H1 (cell line): ENCODE measurements around the gene WNT5A. TPM values are rescaled to one million over a fixed set of nuclear protein-coding genes. Genes with fewer than 3 reads are reported as not detected.

ENCODE experiments used
- CTCF ChIA-PET: fragments of 300-600 bp; sonication (Branson Sonifier 250); formaldehyde crosslinking; loops from one replicate; lab custom pipeline; 2021; ENCODE audit not compliant: partially characterized antibody; lab: Charles Lee
- POLR2A ChIA-PET: fragments of 300-600 bp; sonication (Branson Sonifier 250); formaldehyde crosslinking; loops from one replicate; lab custom pipeline; 2021; ENCODE audit warnings: inconsistent platforms; ENCODE audit not compliant: partially characterized antibody; lab: Charles Lee
- DNase-seq, 2 experiments: peaks; one replicate each; pipeline versions ENCODE4 v3.0.0 to v3.0.0-alpha.2; 2010 to 2022; ENCODE audit warnings: low spot score in 2 of 2, low read depth in 1 of 2, mixed read lengths in 1 of 2
- FAIRE-seq: peaks from 2 replicates; lab custom pipeline; 2011; peaks lifted over from hg19 to GRCh38; lab: Jason Lieb, UNC
- H2AFZ ChIP-seq: 2 replicates; pipeline ENCODE4 v1.8.1; 2012; ENCODE audit warnings: low read length, inconsistent platforms
- H2AK5ac ChIP-seq: 2 replicates; pipeline ENCODE4 v1.6.1; 2013; ENCODE audit warnings: low read depth, low read length
- H2BK120ac ChIP-seq: replicated peaks from 2 replicates; pipeline ENCODE3; 2013; ENCODE audit warnings: low read depth, low read length, inconsistent platforms
- H2BK12ac ChIP-seq: 2 replicates; pipeline ENCODE4 v1.6.1; 2013; ENCODE audit warnings: low read depth, low read length
- H2BK15ac ChIP-seq: 2 replicates; pipeline ENCODE4 v1.6.1; 2013; ENCODE audit warnings: low read length
- H2BK20ac ChIP-seq: 2 replicates; pipeline ENCODE4 v1.6.1; 2013; ENCODE audit warnings: low read length
- H2BK5ac ChIP-seq: 2 replicates; pipeline ENCODE4 v1.6.1; 2013; ENCODE audit warnings: low read depth, low read length
- H3K14ac ChIP-seq: 2 replicates; pipeline ENCODE4 v1.6.1; 2013; ENCODE audit warnings: inconsistent platforms; ENCODE audit not compliant: insufficient read length
- H3K18ac ChIP-seq: 2 replicates; pipeline ENCODE4 v1.6.1; 2013; ENCODE audit warnings: low read length; ENCODE audit errors: extremely low read depth
- H3K23ac ChIP-seq: 2 replicates; pipeline ENCODE4 v1.6.1; 2013; ENCODE audit warnings: inconsistent platforms; ENCODE audit not compliant: insufficient read length
- H3K23me2 ChIP-seq: 2 replicates; pipeline ENCODE4 v1.6.1; 2013; ENCODE audit warnings: low read depth, low read length
- H3K27ac ChIP-seq: 2 replicates; pipeline ENCODE4 v1.6.1; 2011; ENCODE audit warnings: low read depth, low read length, inconsistent platforms
- H3K27me3 ChIP-seq, 4 experiments: replicated peaks in 1 of 4; 1 replicate in 1 of 4; 2 replicates in 3 of 4; pipeline versions ENCODE4 v1.6.1 to v1.8.1; 2011 to 2013; ENCODE audit warnings: low read length in 3 of 4, mild to moderate bottlenecking in 3 of 4, inconsistent platforms in 2 of 4, mixed read lengths in 2 of 4, moderate library complexity in 1 of 4; ENCODE audit not compliant: control insufficient read depth in 3 of 4, insufficient read depth in 3 of 4; ENCODE audit errors: extremely low read depth in 1 of 4
- H3K36me3 ChIP-seq, 4 experiments: 2 replicates each; pipeline versions ENCODE4 v1.6.1 to v1.8.1; 2011 to 2013; ENCODE audit warnings: mild to moderate bottlenecking in 4 of 4, low read length in 3 of 4, moderate library complexity in 2 of 4, control low read depth in 1 of 4, inconsistent platforms in 1 of 4; ENCODE audit not compliant: insufficient read depth in 4 of 4, control insufficient read depth in 2 of 4
- H3K4ac ChIP-seq: replicated peaks from 2 replicates; pipeline ENCODE3; 2013; ENCODE audit warnings: low read length, low read depth, mixed read lengths, inconsistent platforms; ENCODE audit not compliant: insufficient read length
- H3K4me1 ChIP-seq, 4 experiments: replicated peaks in 1 of 4; 1 replicate in 1 of 4; 2 replicates in 3 of 4; pipeline versions ENCODE4 v1.6.1 to v1.8.1; 2011 to 2013; ENCODE audit warnings: low read length in 3 of 4, inconsistent platforms in 2 of 4, mixed read lengths in 1 of 4; ENCODE audit not compliant: insufficient read depth in 4 of 4, control insufficient read depth in 3 of 4
- H3K4me2 ChIP-seq, 2 experiments: 2 replicates each; pipeline versions ENCODE4 v1.6.1 to v1.8.1; 2011 to 2013; ENCODE audit warnings: low read depth in 2 of 2, low read length in 2 of 2, control low read depth in 1 of 2, inconsistent platforms in 1 of 2, mild to moderate bottlenecking in 1 of 2; ENCODE audit not compliant: insufficient read depth in 1 of 2
- H3K4me3 ChIP-seq, 4 experiments: fragments of 200-600, 300-600 bp in 1 of 4; sonication (generic), shearing (Covaris generic), sonication (Bioruptor Twin) in 1 of 4; 2 replicates each; pipeline versions ENCODE4 v1.5.1 to v1.8.1; 2011 to 2016; ENCODE audit warnings: low read length in 4 of 4, low read depth in 3 of 4, control low read depth in 2 of 4, inconsistent platforms in 2 of 4, mild to moderate bottlenecking in 2 of 4, mixed read lengths in 1 of 4, moderate library complexity in 1 of 4; ENCODE audit not compliant: insufficient read depth in 2 of 4; ENCODE audit errors: extremely low read depth in 1 of 4
- H3K56ac ChIP-seq: replicated peaks from 2 replicates; pipeline ENCODE3; 2013; ENCODE audit warnings: low read depth, mild to moderate bottlenecking, mixed read lengths, low read length, inconsistent platforms; ENCODE audit not compliant: insufficient read length
- H3K79me1 ChIP-seq: 2 replicates; pipeline ENCODE4 v1.6.1; 2013; ENCODE audit warnings: low read depth, low read length, control low read depth
- H3K79me2 ChIP-seq, 2 experiments: 2 replicates each; pipeline versions ENCODE4 v1.6.1 to v1.8.1; 2012 to 2013; ENCODE audit warnings: low read length in 2 of 2, mild to moderate bottlenecking in 2 of 2, inconsistent platforms in 1 of 2; ENCODE audit not compliant: insufficient read depth in 2 of 2, control insufficient read depth in 1 of 2
- H3K9ac ChIP-seq, 4 experiments: replicated peaks in 1 of 4; 1 replicate in 1 of 4; 2 replicates in 3 of 4; pipeline versions ENCODE4 v1.6.1 to v1.8.1; 2011 to 2013; ENCODE audit warnings: low read depth in 3 of 4, low read length in 3 of 4, control low read depth in 2 of 4, mild to moderate bottlenecking in 2 of 4, moderate library complexity in 2 of 4, inconsistent platforms in 1 of 4; ENCODE audit errors: extremely low read depth in 1 of 4
- H3K9me3 ChIP-seq, 2 experiments: 2 replicates each; pipeline versions ENCODE4 v1.6.1 to v1.8.1; 2012 to 2013; ENCODE audit warnings: mild to moderate bottlenecking in 2 of 2, moderate library complexity in 2 of 2, control low read depth in 1 of 2, inconsistent platforms in 1 of 2, low read depth in 1 of 2, low read length in 1 of 2, mixed read lengths in 1 of 2; ENCODE audit not compliant: insufficient read depth in 2 of 2
- H4K20me1 ChIP-seq, 2 experiments: replicated peaks in 1 of 2; 2 replicates each; pipeline versions ENCODE3 to v1.8.1; 2011 to 2013; ENCODE audit warnings: inconsistent platforms in 2 of 2, low read length in 2 of 2, mild to moderate bottlenecking in 1 of 2; ENCODE audit not compliant: insufficient read depth in 2 of 2, control insufficient read depth in 1 of 2
- H4K5ac ChIP-seq: 2 replicates; pipeline ENCODE4 v1.6.1; 2013; ENCODE audit warnings: low read length, low read depth, mixed read lengths, inconsistent platforms; ENCODE audit not compliant: insufficient read length
- H4K8ac ChIP-seq: 2 replicates; pipeline ENCODE4 v1.8.0; 2013; ENCODE audit warnings: mild to moderate bottlenecking, moderate library complexity, low read length, inconsistent platforms; ENCODE audit not compliant: insufficient read depth; ENCODE audit errors: extremely low read depth
- H4K91ac ChIP-seq: replicated peaks from 2 replicates; pipeline ENCODE3; 2013; ENCODE audit warnings: low read length, mixed read lengths, inconsistent platforms; ENCODE audit not compliant: insufficient read length
- ASH2L ChIP-seq: fragments of 200-600, 300-600 bp; sonication (generic); IDR thresholded peaks from one replicate; pipeline ENCODE4 v1.7.1; 2017; ENCODE audit warnings: low read length
- CHD2 ChIP-seq: IDR thresholded peaks from 2 replicates; pipeline ENCODE4 v1.6.1; 2012; ENCODE audit warnings: low read length, improper control_type of control experiment
- EP300 ChIP-seq, 2 experiments: IDR thresholded peaks; 1 replicate in 1 of 2; 2 replicates in 1 of 2; pipeline ENCODE4 v1.6.1; 2011 to 2012; ENCODE audit warnings: low read depth in 2 of 2, low read length in 2 of 2, mild to moderate bottlenecking in 2 of 2, borderline replicate concordance in 1 of 2, inconsistent platforms in 1 of 2, moderate library complexity in 1 of 2
- RAD21 ChIP-seq, 2 experiments: IDR thresholded peaks in 1 of 2; conservative IDR thresholded peaks in 1 of 2; 2 replicates each; pipeline ENCODE4 v1.6.1; 2011; ENCODE audit warnings: low read depth in 2 of 2, low read length in 2 of 2, improper control_type of control experiment in 1 of 2, inconsistent platforms in 1 of 2, mild to moderate bottlenecking in 1 of 2, moderate library complexity in 1 of 2
- RFX5 ChIP-seq: IDR thresholded peaks from 2 replicates; pipeline ENCODE4 v1.6.1; 2011; ENCODE audit warnings: low read depth, low read length, improper control_type of control experiment, borderline replicate concordance
- SIX5 ChIP-seq: IDR thresholded peaks from 2 replicates; pipeline ENCODE4 v1.6.1; 2011; ENCODE audit warnings: mild to moderate bottlenecking, low read depth, low read length
- SUZ12 ChIP-seq: fragments of 200-600 bp; sonication (generic); IDR thresholded peaks from 2 replicates; pipeline ENCODE4 v1.6.1; 2012; ENCODE audit warnings: mild to moderate bottlenecking, inconsistent platforms, low read length, moderate library complexity, mixed read lengths
- TCF12 ChIP-seq: IDR thresholded peaks from 2 replicates; pipeline ENCODE4 v1.6.1; 2011; ENCODE audit warnings: low read depth, mild to moderate bottlenecking, low read length
- polyA plus RNA-seq, 7 experiments: library from polyadenylated mRNA; depleted of rRNA in 3 of 7; stranded (reverse) in 5 of 7; unstranded in 2 of 7; fragments of >200 nt in 5 of 7; fragments of 200-250 nt in 2 of 7; gene quantifications; 1 replicate in 5 of 7; 2 replicates in 1 of 7; 4 replicates in 1 of 7; pipeline versions ENCODE4 v1.2.1 to v1.2.3, GENCODE V29; 2011 to 2013; ENCODE audit warnings: missing spikeins in 2 of 7, mixed read lengths in 2 of 7
- total RNA-seq: library from RNA; stranded (reverse); fragmentation: NEBNext Ultra II Directional; extraction: Animal tissue kit (Norgen Biotek cat#: 25700); gene quantifications from 2 replicates; pipeline ENCODE4 v1.2.1, GENCODE V29; 2021

The WNT5A gene
- total and polyA plus RNA-seq, 2 of the 8 experiments (the other 6 are each of a cell fraction or from before 2014, with no cell fraction given), result 3.9 to 5.6 TPM

- Histone ChIP-seq H4K8ac (no peak overlapping the region), H3K79me2 (no peaks in the 10 kb centered on the region), H3K9ac (no peak overlapping the region), H3K18ac (no peak overlapping the region), H4K91ac (no peak overlapping the region), H2AK5ac (no peak overlapping the region), H3K4me2 (no peak overlapping the region), H2BK12ac (no peak overlapping the region), H4K5ac (no peak overlapping the region), H3K14ac (no peak overlapping the region), H4K20me1 (no peaks in the 10 kb centered on the region), H3K27ac (no peak overlapping the region), H3K4ac (no peak overlapping the region), H2BK5ac (no peak overlapping the region), H3K4me3 (no peak overlapping the region), H2BK20ac (no peak overlapping the region), H2BK15ac (no peak overlapping the region), H2AFZ (no peak overlapping the region), H3K56ac (no peak overlapping the region), H3K9me3 (no peaks in the 10 kb centered on the region), H3K36me3 (no peaks in the 10 kb centered on the region), H3K23me2 (no peaks in the 10 kb centered on the region), H3K27me3 (peaks cover 0 to 3% (median 1%) of the 10 kb centered on the region in 4 experiments; a peak in 2 of 7 replicates), H3K79me1 (no peaks in the 10 kb centered on the region), H3K4me1 (peaks cover 0 to 3% (median 0%) of the 10 kb centered on the region in 4 experiments; a peak in 1 of 7 replicates), H2BK120ac (no peak overlapping the region), H3K23ac (no peak overlapping the region)
- POLR2A ChIA-PET, result no interaction called here
- FAIRE-seq (no peak), DNase-seq (no peak)
- CTCF ChIA-PET, result interaction anchor here (1.4 kb wide), 1 partner anchor 130 kb away, joined by 3 read pairs; no protein-coding TSS in a partner anchor
- TF ChIP-seq EP300 (IDR thresholded peaks at IDR 0.05; ENCODE audit: borderline replicate concordance in 1 of 2, low read depth in 2 of 2, low read length in 2 of 2) (no peak), SUZ12 (no peak), RAD21 (IDR thresholded peaks at IDR 0.05 in 1 of 2, conservative IDR thresholded peaks at IDR 0.05 in 1 of 2; ENCODE audit: low read depth in 2 of 2, low read length in 2 of 2) (no peak), ASH2L (no peak), CHD2 (no peak), TCF12 (no peak), RFX5 (no peak), SIX5 (no peak)
Observed at GRCh38 chr3:55497250-55497649, 10.1 kb upstream of the WNT5A start.
